ENCODE results near the gene ARL4C. TPM values are rescaled to one million over a fixed set of nuclear protein-coding genes. Genes with fewer than 3 reads are reported as not detected.

ARL4C gene
- total RNA-seq, 2 donors from 2014 or later = 99.5 to 136 TPM

- H3K27me3 Mint-ChIP-seq = no peaks in the 10 kb centered on the region
- H3K27ac Mint-ChIP-seq = no peak overlapping the region
- no peaks in the 10 kb centered on the region for H3K9me3 Mint-ChIP-seq
- ATAC-seq (no peak), DNase-seq (ENCODE audit: low spot score) (no peak)
- H3K4me3 Mint-ChIP-seq = no peak overlapping the region
- H3K4me1 Mint-ChIP-seq (ENCODE audit: low read depth in 2 of 2) = no peaks in the 10 kb centered on the region
- H3K36me3 Mint-ChIP-seq = no peaks in the 10 kb centered on the region
These were observed 21.1 kb upstream of the ARL4C start for GRCh38 chr2:234517971-234518370.

- H3K36me3 Mint-ChIP-seq = no peaks in the 10 kb centered on the region
- peaks cover 0 to 9% of the 10 kb centered on the region in 2 donors for H3K27me3 Mint-ChIP-seq
- H3K27ac Mint-ChIP-seq = no peak overlapping the region
- H3K9me3 Mint-ChIP-seq = no peaks in the 10 kb centered on the region
- H3K4me3 Mint-ChIP-seq = no peak overlapping the region
- no peak for DNase-seq (ENCODE audit: low spot score)
- peak in 1 of 2 donors; percentile 27 for ATAC-seq
- H3K4me1 Mint-ChIP-seq (ENCODE audit: low read depth in 2 of 2) = no peaks in the 10 kb centered on the region
These were observed 18.2 kb upstream of the ARL4C start for GRCh38 chr2:234514873-234515638.

GRCh38 chr2:234514099-234514498 lies 17.2 kb upstream of the ARL4C start:
- ATAC-seq (peak in 1 of 2 donors; percentile 24), DNase-seq (ENCODE audit: low spot score) (no peak)
- Mint-ChIP-seq H3K4me3 (no peak overlapping the region), H3K9me3 (no peaks in the 10 kb centered on the region), H3K4me1 (ENCODE audit: low read depth in 2 of 2) (no peaks in the 10 kb centered on the region), H3K27ac (no peak overlapping the region), H3K36me3 (no peaks in the 10 kb centered on the region), H3K27me3 (peaks cover 0 to 15% of the 10 kb centered on the region in 2 donors)

- no peak overlapping the region for H3K4me3 Mint-ChIP-seq
- no peaks in the 10 kb centered on the region for H3K4me1 Mint-ChIP-seq (ENCODE audit: low read depth in 2 of 2)
- ATAC-seq = no peak
- no peaks in the 10 kb centered on the region for H3K36me3 Mint-ChIP-seq
- H3K27ac Mint-ChIP-seq = no peak overlapping the region
- no peak for DNase-seq (ENCODE audit: low spot score)
- H3K27me3 Mint-ChIP-seq = peaks cover 0 to 20% of the 10 kb centered on the region in 2 donors
- no peaks in the 10 kb centered on the region for H3K9me3 Mint-ChIP-seq
These were observed 16.2 kb upstream of the ARL4C start for GRCh38 chr2:234512884-234513669.

GRCh38 chr2:234502919-234503285 lies 6.0 kb upstream of the ARL4C start:
- H3K27me3 Mint-ChIP-seq = peaks cover 0 to 8% of the 10 kb centered on the region in 2 donors
- peaks cover 23 to 25% of the 10 kb centered on the region in 2 donors for H3K4me1 Mint-ChIP-seq (ENCODE audit: low read depth in 2 of 2)
- H3K27ac Mint-ChIP-seq = peak overlapping the region in 1 of 2 donors; percentile 6
- no peak for DNase-seq (ENCODE audit: low spot score)
- H3K4me3 Mint-ChIP-seq = no peak overlapping the region
- no peaks in the 10 kb centered on the region for H3K9me3 Mint-ChIP-seq
- no peaks in the 10 kb centered on the region for H3K36me3 Mint-ChIP-seq
- ATAC-seq = no peak

- ATAC-seq = no peak
- Mint-ChIP-seq H3K27ac (peak overlapping the region in 1 of 2 donors; percentile 6), H3K27me3 (peaks cover 0 to 8% of the 10 kb centered on the region in 2 donors), H3K4me3 (no peak overlapping the region), H3K36me3 (no peaks in the 10 kb centered on the region), H3K9me3 (no peaks in the 10 kb centered on the region), H3K4me1 (ENCODE audit: low read depth in 2 of 2) (peaks cover 25 to 28% of the 10 kb centered on the region in 2 donors)
- no peak for DNase-seq (ENCODE audit: low spot score)
These were observed 5.5 kb upstream of the ARL4C start for GRCh38 chr2:234502285-234502918.

- Mint-ChIP-seq H3K9me3 (no peaks in the 10 kb centered on the region), H3K27ac (peak overlapping the region; percentile 67 to 85), H3K36me3 (peaks cover 9% of the 10 kb centered on the region), H3K4me1 (ENCODE audit: low read depth in 2 of 2) (peaks cover 25 to 34% of the 10 kb centered on the region in 2 donors), H3K4me3 (peak overlapping the region; percentile 45), H3K27me3 (peaks cover 0 to 8% of the 10 kb centered on the region in 2 donors)
- ATAC-seq (peak; percentile 48 to 65), DNase-seq (ENCODE audit: low spot score) (peak; percentile 79)
These were observed 3.6 kb upstream of the ARL4C start for GRCh38 chr2:234500394-234501006.

- peaks cover 35 to 39% of the 10 kb centered on the region in 2 donors for H3K4me1 Mint-ChIP-seq (ENCODE audit: low read depth in 2 of 2)
- H3K27ac Mint-ChIP-seq = peak overlapping the region; percentile 67 to 85
- ATAC-seq (no peak), DNase-seq (ENCODE audit: low spot score) (no peak)
- peak overlapping the region; percentile 64 for H3K4me3 Mint-ChIP-seq
- peaks cover 25% of the 10 kb centered on the region for H3K36me3 Mint-ChIP-seq
- no peaks in the 10 kb centered on the region for H3K9me3 Mint-ChIP-seq
- H3K27me3 Mint-ChIP-seq = peaks cover 0 to 4% of the 10 kb centered on the region in 2 donors
These were observed 834 bp upstream of the ARL4C start for GRCh38 chr2:234497594-234498235.

- ATAC-seq (peak; percentile 65 to 70), DNase-seq (ENCODE audit: low spot score) (no peak)
- H3K9me3 Mint-ChIP-seq = no peaks in the 10 kb centered on the region
- H3K27me3 Mint-ChIP-seq = peaks cover 0 to 3% of the 10 kb centered on the region in 2 donors
- peak overlapping the region; percentile 98 to 99 for H3K27ac Mint-ChIP-seq
- H3K4me1 Mint-ChIP-seq (ENCODE audit: low read depth in 2 of 2) = peaks cover 46 to 54% of the 10 kb centered on the region in 2 donors
- peaks cover 30% of the 10 kb centered on the region for H3K36me3 Mint-ChIP-seq
- H3K4me3 Mint-ChIP-seq = peak overlapping the region; percentile 95
These were observed 636 bp downstream of the ARL4C start for GRCh38 chr2:234496055-234496834.

- Mint-ChIP-seq H3K4me1 (ENCODE audit: low read depth in 2 of 2) (peaks cover 50 to 58% of the 10 kb centered on the region in 2 donors), H3K27ac (peak overlapping the region; percentile 98 to 99), H3K9me3 (no peaks in the 10 kb centered on the region), H3K36me3 (peaks cover 30% of the 10 kb centered on the region), H3K27me3 (peaks cover 0 to under 1% of the 10 kb centered on the region in 2 donors), H3K4me3 (peak overlapping the region; percentile 95)
- no peak for DNase-seq (ENCODE audit: low spot score)
- ATAC-seq = no peak
These were observed 1.4 kb downstream of the ARL4C start for GRCh38 chr2:234495251-234496054.

- Mint-ChIP-seq H3K27ac (peak overlapping the region; percentile 98 to 99), H3K4me3 (peak overlapping the region; percentile 95), H3K36me3 (peaks cover 30% of the 10 kb centered on the region), H3K27me3 (no peaks in the 10 kb centered on the region), H3K4me1 (ENCODE audit: low read depth in 2 of 2) (peaks cover 51 to 59% of the 10 kb centered on the region in 2 donors), H3K9me3 (no peaks in the 10 kb centered on the region)
- ATAC-seq (no peak), DNase-seq (ENCODE audit: low spot score) (no peak)
These were observed 2.3 kb downstream of the ARL4C start for GRCh38 chr2:234494361-234495250.

Measured in natural killer cell treated with Interleukin-12 subunit alpha and Interleukin-12 subunit beta and Interleukin-15 and Interleukin-18, amount 100 ng/mL, for 72 hours (primary cell).